Left lung (tissue), 10 donors: ENCODE measurements around the gene ARSA. TPM values are rescaled to one million over a fixed set of nuclear protein-coding genes. Genes with fewer than 3 reads are reported as not detected.
A peak's percentile ranks its signal among the peaks of the same experiment; 100 is the strongest.

Experiments used
- ATAC-seq: fragments of 200-7000 bp; cut with Tn5 transposase; one replicate; pipeline ENCODE4 v1.9.1; 2020; ENCODE audit warnings: moderate library complexity
- DNase-seq, 4 donors: peaks; one replicate each; pipeline ENCODE4 v3.0.0-alpha.2; 2013 to 2020
- H3K27ac ChIP-seq, 2 donors: fragments of 200-600 bp; sonication (generic) in 1 of 2; one replicate each; pipeline versions ENCODE4 v1.5.0 to v1.8.0; 2020 to 2021
- H3K27me3 ChIP-seq, 2 donors: fragments of 200-600 bp; sonication (generic) in 1 of 2; one replicate each; pipeline versions ENCODE4 v1.5.0 to v1.8.0; 2020 to 2021
- H3K36me3 ChIP-seq, 2 donors: fragments of 200-600 bp; sonication (generic) in 1 of 2; one replicate each; pipeline versions ENCODE4 v1.5.0 to v1.8.0; 2020 to 2021
- H3K4me1 ChIP-seq, 2 donors: fragments of 200-600 bp; one replicate each; pipeline ENCODE4 v1.8.0; 2021
- H3K4me3 ChIP-seq, 2 donors: fragments of 200-600 bp; sonication (generic) in 1 of 2; one replicate each; pipeline versions ENCODE4 v1.5.0 to v1.8.0; 2020 to 2021; ENCODE audit warnings: mild to moderate bottlenecking in 1 of 2
- H3K9me3 ChIP-seq, 2 donors: fragments of 200-600 bp; sonication (generic) in 1 of 2; one replicate each; pipeline versions ENCODE4 v1.5.0 to v1.8.0; 2020 to 2021
- intact Hi-C, 2 donors: fragments of 100-400 bp; cut with DNase I; formaldehyde crosslinking; loops; one replicate each; pipeline versions ENCODE4 v1.11.2 to v1.14.2; 2022
- polyA plus RNA-seq, 6 donors: library from polyadenylated mRNA; unstranded; fragments of 120-200 nt; gene quantifications; one replicate each; pipeline ENCODE4 v1.2.1, GENCODE V29; 2013; ENCODE audit not compliant: insufficient read length in 6 of 6
- total RNA-seq, 2 donors: library from RNA; stranded (reverse); fragmentation: NEBNext Ultra II Directional; extraction: Animal tissue kit (Norgen Biotek cat#: 25700); gene quantifications; one replicate each; pipeline ENCODE4 v1.2.1, GENCODE V29; 2021
- TF ChIP-seq, protein P1 (sequence below), 2 donors: fragments of 200-600 bp; sonication (generic) in 1 of 2; IDR thresholded peaks; one replicate each; pipeline versions ENCODE4 v1.5.0 to v1.8.0; 2021; ENCODE audit warnings: antibody characterized with exemption in 2 of 2
- donor health status: DM: no; HTN: yes; CAD: no.
- donor health status: DM: no; HTN: no; CAD: no.

ARSA gene
- total and polyA plus RNA-seq, 8 donors = 17.8 to 58.0 (median 21.0) TPM

DNA sequence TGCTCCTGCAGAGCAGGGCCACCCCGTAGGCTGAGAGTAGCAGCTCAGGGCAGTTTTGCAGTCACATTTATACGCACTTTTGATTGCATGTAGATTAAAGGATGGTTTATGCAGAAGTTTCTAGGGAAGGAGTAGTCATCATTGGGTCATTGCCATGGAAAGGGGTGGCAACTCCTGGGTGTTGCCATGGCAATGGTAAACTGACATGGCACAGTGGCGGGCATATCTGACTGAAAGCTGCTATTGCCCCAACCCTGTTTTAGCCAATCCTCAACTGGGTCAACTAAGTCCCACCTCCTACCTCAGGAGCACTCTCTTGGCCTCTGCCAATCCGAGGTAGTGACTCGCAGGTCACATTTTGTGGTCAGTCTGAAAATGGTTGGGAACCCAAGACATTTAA is 2.4 kb upstream of the ARSA start:
- intact Hi-C loops = no loop called here
- H3K4me1 ChIP-seq = peaks cover 0 to 26% of the 10 kb centered on the region in 2 donors
- H3K4me3 ChIP-seq = no peak overlapping the region
- peaks cover 0 to 7% of the 10 kb centered on the region in 2 donors for H3K36me3 ChIP-seq
- H3K9me3 ChIP-seq = no peaks in the 10 kb centered on the region
- ATAC-seq (no peak), DNase-seq (no peak)
- no peak overlapping the region for H3K27ac ChIP-seq
- TF ChIP-seq, protein P1, sequence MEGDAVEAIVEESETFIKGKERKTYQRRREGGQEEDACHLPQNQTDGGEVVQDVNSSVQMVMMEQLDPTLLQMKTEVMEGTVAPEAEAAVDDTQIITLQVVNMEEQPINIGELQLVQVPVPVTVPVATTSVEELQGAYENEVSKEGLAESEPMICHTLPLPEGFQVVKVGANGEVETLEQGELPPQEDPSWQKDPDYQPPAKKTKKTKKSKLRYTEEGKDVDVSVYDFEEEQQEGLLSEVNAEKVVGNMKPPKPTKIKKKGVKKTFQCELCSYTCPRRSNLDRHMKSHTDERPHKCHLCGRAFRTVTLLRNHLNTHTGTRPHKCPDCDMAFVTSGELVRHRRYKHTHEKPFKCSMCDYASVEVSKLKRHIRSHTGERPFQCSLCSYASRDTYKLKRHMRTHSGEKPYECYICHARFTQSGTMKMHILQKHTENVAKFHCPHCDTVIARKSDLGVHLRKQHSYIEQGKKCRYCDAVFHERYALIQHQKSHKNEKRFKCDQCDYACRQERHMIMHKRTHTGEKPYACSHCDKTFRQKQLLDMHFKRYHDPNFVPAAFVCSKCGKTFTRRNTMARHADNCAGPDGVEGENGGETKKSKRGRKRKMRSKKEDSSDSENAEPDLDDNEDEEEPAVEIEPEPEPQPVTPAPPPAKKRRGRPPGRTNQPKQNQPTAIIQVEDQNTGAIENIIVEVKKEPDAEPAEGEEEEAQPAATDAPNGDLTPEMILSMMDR (IDR thresholded peaks at IDR 0.05) = no peak
- H3K27me3 ChIP-seq = no peaks in the 10 kb centered on the region

DNA sequence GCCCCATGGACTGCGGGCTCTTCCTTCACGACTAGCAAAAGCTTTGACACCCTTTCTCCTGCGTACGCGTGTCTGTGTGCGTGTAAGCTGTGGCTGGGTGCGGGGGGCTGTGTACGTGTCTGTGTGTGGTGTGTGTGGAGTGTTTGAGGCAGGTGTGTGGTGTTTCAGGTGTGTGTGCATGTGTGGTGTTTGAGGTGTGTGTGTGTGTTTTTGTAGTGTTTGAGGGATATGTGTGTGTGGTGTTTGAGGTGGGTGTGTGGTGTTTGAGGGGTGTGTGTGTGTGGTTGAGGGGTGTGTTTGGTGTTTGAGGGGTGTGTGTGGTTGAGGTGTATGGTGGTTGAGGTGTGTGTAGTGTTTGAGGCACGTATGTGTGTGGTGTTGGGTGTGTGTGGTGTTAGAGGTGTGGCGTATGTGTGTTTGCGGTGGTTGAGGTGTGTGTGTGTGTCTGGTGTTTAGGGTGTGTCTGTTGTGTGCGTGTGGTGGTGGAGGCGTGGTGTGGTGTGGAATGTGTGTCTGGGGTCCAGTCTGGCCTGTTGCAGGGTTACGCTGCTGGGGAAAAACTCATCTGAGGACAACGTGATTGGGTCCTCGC is 687 bp upstream of the ARSA start:
- H3K27ac ChIP-seq = peak overlapping the region; percentile 56 to 85
- H3K27me3 ChIP-seq = no peaks in the 10 kb centered on the region
- H3K4me3 ChIP-seq = peak overlapping the region; percentile 68 to 81
- peak; percentile 1 for ATAC-seq
- peaks cover 0 to 18% of the 10 kb centered on the region in 2 donors for H3K36me3 ChIP-seq
- peaks cover 0 to 26% of the 10 kb centered on the region in 2 donors for H3K4me1 ChIP-seq
- TF ChIP-seq, protein P1 (IDR thresholded peaks at IDR 0.05) = no peak
- intact Hi-C loops = no loop called here
- no peak for DNase-seq
- no peaks in the 10 kb centered on the region for H3K9me3 ChIP-seq

DNA sequence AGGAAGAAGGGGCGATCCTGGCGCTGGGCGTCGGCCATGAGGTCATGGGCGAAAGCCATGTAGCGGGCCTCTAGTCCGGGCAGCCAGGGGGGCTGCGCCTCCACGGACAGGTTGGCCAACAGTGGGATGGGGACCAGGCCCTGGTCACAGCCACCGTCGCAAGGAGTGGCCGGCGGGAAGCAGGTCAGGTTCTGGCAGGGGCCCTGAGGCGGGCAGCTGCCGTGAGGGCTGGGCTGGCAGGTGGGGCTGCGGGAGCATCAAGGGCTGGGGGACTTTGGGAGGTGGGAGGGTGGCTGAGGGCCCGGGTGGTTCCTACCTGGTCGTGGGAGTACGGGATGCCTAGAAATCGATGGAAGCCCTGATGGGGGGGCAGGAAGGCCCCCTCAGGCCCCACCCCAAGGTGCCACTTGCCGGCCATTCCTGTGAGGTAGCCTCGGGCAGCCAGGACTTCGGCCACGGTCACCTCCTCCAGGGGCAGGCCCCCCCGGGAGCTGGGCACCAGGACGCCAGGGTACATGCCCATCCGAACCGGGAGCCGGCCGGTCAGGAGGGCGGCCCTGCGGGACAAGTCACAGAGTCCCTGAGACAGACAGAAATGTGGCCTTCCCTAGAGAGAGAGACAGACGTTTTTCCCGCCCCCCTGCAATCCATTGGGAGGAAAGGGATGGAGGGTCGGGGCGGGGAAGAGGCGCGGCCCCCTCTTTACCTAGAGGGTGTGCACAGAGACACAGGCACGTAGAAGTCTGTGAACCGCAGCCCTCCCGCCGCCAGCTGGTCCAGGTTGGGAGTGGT is 906 bp downstream of the ARSA start:
- intact Hi-C loops = no loop called here
- H3K4me1 ChIP-seq = peaks cover 0 to 37% of the 10 kb centered on the region in 2 donors
- peak overlapping the region; percentile 71 to 81 for H3K4me3 ChIP-seq
- peaks cover 0 to 18% of the 10 kb centered on the region in 2 donors for H3K36me3 ChIP-seq
- H3K9me3 ChIP-seq = no peaks in the 10 kb centered on the region
- peak overlapping the region in 1 of 2 donors; percentile 85 for H3K27ac ChIP-seq
- ATAC-seq = no peak
- TF ChIP-seq, protein P1 (IDR thresholded peaks at IDR 0.05) = no peak
- no peaks in the 10 kb centered on the region for H3K27me3 ChIP-seq
- peak in 1 of 4 donors; percentile 84 for DNase-seq

DNA sequence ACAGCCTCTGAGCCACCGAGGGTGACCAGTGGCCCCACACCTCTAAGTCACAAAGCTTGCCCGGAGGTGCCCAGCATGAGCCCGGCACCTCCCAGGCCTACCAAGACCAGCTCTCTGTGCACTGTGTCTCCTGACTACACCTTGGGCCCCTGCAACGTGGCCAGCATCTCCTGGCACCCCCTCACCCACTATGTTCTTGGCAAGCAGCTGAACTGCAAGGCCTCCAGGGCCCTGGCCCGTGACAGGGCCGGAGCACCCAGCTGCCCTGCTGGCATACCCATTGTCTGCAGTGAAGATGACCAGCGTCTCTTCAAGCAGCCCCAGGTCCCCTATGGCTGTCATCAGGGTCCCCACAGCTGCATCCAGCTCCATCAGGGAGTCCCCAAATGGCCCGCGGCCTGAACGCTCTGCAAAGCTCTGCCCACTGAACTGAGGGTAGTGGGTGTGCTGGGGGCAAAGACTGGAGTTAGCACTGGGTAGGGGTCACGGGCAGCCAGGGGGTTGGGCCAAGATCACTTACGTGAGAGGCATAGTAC is 1.6 kb downstream of the ARSA start:
- peaks cover 0 to 18% of the 10 kb centered on the region in 2 donors for H3K36me3 ChIP-seq
- ATAC-seq = no peak
- intact Hi-C loops = no loop called here
- H3K9me3 ChIP-seq = no peaks in the 10 kb centered on the region
- H3K27ac ChIP-seq = no peak overlapping the region
- TF ChIP-seq, protein P1 (IDR thresholded peaks at IDR 0.05) = no peak
- H3K27me3 ChIP-seq = no peaks in the 10 kb centered on the region
- DNase-seq = no peak
- H3K4me3 ChIP-seq = no peak overlapping the region
- H3K4me1 ChIP-seq = peaks cover 1 to 43% of the 10 kb centered on the region in 2 donors
